Smooth muscle cell (in vitro differentiated cells): ENCODE data around the gene HSF4. TPM values are rescaled to one million over a fixed set of nuclear protein-coding genes. Genes with fewer than 3 reads are reported as not detected.

Experiments used
- DNase-seq: peaks from one replicate; lab custom pipeline; 2025; ENCODE audit not compliant: unreplicated experiment; lab: John Stamatoyannopoulos, UW
- H2AFZ ChIP-seq: fragments of 200-600 bp; sonication (generic); 2 replicates; pipeline ENCODE4 v1.6.0; 2016; ENCODE audit warnings: antibody characterized with exemption, low read depth, mild to moderate bottlenecking
- H3F3A ChIP-seq: fragments of 200-600 bp; sonication (generic); 2 replicates; pipeline ENCODE4 v1.6.0; 2017; ENCODE audit warnings: antibody characterized with exemption, low read depth
- H3K27ac ChIP-seq: fragments of 200-600 bp; sonication (generic); 2 replicates; pipeline ENCODE4 v1.5.1; 2016; ENCODE audit warnings: low read depth, mild to moderate bottlenecking
- H3K27me3 ChIP-seq: fragments of 200-600 bp; sonication (generic); 2 replicates; pipeline ENCODE4 v1.6.1; 2016; ENCODE audit warnings: low read depth, mild to moderate bottlenecking
- H3K36me3 ChIP-seq: fragments of 200-600 bp; sonication (generic); 2 replicates; pipeline ENCODE4 v1.5.1; 2016; ENCODE audit warnings: low read depth
- H3K4me1 ChIP-seq: fragments of 200-600 bp; sonication (generic); 2 replicates; pipeline ENCODE4 v1.5.1; 2016; ENCODE audit warnings: low read depth
- H3K4me2 ChIP-seq: fragments of 200-600 bp; sonication (generic); 2 replicates; pipeline ENCODE4 v1.6.0; 2016; ENCODE audit warnings: mild to moderate bottlenecking
- H3K4me3 ChIP-seq: fragments of 200-600 bp; sonication (generic); 2 replicates; pipeline ENCODE4 v1.5.1; 2016; ENCODE audit warnings: mild to moderate bottlenecking
- H3K79me2 ChIP-seq: fragments of 200-600 bp; sonication (generic); 2 replicates; pipeline ENCODE4 v1.6.0; 2016; ENCODE audit warnings: low read depth, mild to moderate bottlenecking
- H3K9ac ChIP-seq: fragments of 200-600 bp; sonication (generic); 2 replicates; pipeline ENCODE4 v1.6.0; 2016; ENCODE audit warnings: low read depth
- H3K9me3 ChIP-seq: fragments of 200-600 bp; sonication (generic); replicated peaks from 2 replicates; pipeline ENCODE4 v1.5.1; 2016; ENCODE audit warnings: low read depth
- H4K20me1 ChIP-seq: fragments of 200-600 bp; sonication (generic); 2 replicates; pipeline ENCODE4 v1.6.0; 2016; ENCODE audit warnings: low read depth
- CTCF ChIP-seq: fragments of 200-600 bp; sonication (generic); IDR thresholded peaks from 2 replicates; pipeline ENCODE4 v1.5.1; 2017; ENCODE audit warnings: borderline replicate concordance, mild to moderate bottlenecking, antibody characterized with exemption; ENCODE audit not compliant: insufficient read depth, poor library complexity, severe bottlenecking
- WGBS: methylation state at CpG from one replicate; pipeline ENCODE4 v1.1.7; 2016; ENCODE audit warnings: low lambda C conversion rate; 5-methylcytosine and 5-hydroxymethylcytosine counted together
- polyA plus RNA-seq: library from polyadenylated mRNA; unstranded; fragments of >200 nt; fragmentation: Nextera tagmentation; extraction: Ambion mirVana; gene quantifications from 2 replicates; pipeline ENCODE4 v1.2.1, GENCODE V29; 2016
- total RNA-seq: library from RNA; depleted of rRNA; stranded (reverse); fragments of >200 nt; gene quantifications from 2 replicates; pipeline ENCODE4 v1.2.3, GENCODE V29; 2014

HSF4 gene
- total and polyA plus RNA-seq, 2 experiments from 2014 or later: 2.9 to 6.1 TPM

GRCh38 chr16:67191411-67191994, 27.0 kb downstream of the HSF4 start:
- WGBS: 38% methylated on average over 9 of the region's 9 CpGs
- Histone ChIP-seq H3K27me3 (no peaks in the 10 kb centered on the region), H3K4me2 (peak overlapping the region; percentile 100), H3K36me3 (no peaks in the 10 kb centered on the region), H4K20me1 (peaks cover 26% of the 10 kb centered on the region), H2AFZ (no peak overlapping the region), H3K4me3 (peak overlapping the region; percentile 94), H3K9me3 (no peaks in the 10 kb centered on the region), H3K4me1 (peaks cover 18% of the 10 kb centered on the region), H3K79me2 (peaks cover 27% of the 10 kb centered on the region), H3K9ac (no peak overlapping the region), H3F3A (no peaks in the 10 kb centered on the region), H3K27ac (no peak overlapping the region)
- no peak for DNase-seq
- TF ChIP-seq CTCF: no peak

GRCh38 chr16:67191995-67192681, 27.6 kb downstream of the HSF4 start, which contains the start of gene E2F4:
Gene E2F4, plus strand, starts transcription at chr16:67192155. Its CDS starts 73 bp downstream, at chr16:67192228.
- peak within 1 kb of the TSS; percentile 44 for H2AFZ ChIP-seq

GRCh38 chr16:67192781-67193361, 28.3 kb downstream of the HSF4 start:
- Histone ChIP-seq H3K9ac (peak overlapping the region; percentile 92), H3F3A (peaks cover 7% of the 10 kb centered on the region), H3K79me2 (peaks cover 27% of the 10 kb centered on the region), H4K20me1 (peaks cover 39% of the 10 kb centered on the region), H3K4me2 (peak overlapping the region; percentile 100), H3K36me3 (no peaks in the 10 kb centered on the region), H3K9me3 (no peaks in the 10 kb centered on the region), H3K27ac (peak overlapping the region; percentile 43), H2AFZ (no peak overlapping the region), H3K4me3 (peak overlapping the region; percentile 94), H3K4me1 (peaks cover 18% of the 10 kb centered on the region), H3K27me3 (no peaks in the 10 kb centered on the region)
- 50% methylated on average over 17 of the region's 17 CpGs for whole genome bisulfite sequencing
- no peak for DNase-seq
- TF ChIP-seq CTCF: no peak

More at GRCh38 chr16:67191995-67192681, 27.6 kb downstream of the HSF4 start, which contains the start of gene E2F4:
- peaks cover 5% of the 10 kb centered on the region for H3F3A ChIP-seq
- peak within 1 kb of the TSS; percentile 100 for H3K4me2 ChIP-seq
- WGBS: under 1% methylated on average over 52 of the region's 54 CpGs
- H3K36me3 ChIP-seq: no peaks in the 10 kb centered on the region
- H3K4me1 ChIP-seq: peaks cover 18% of the 10 kb centered on the region
- peaks cover 27% of the 10 kb centered on the region for H3K79me2 ChIP-seq
- peak within 1 kb of the TSS; percentile 43 for H3K27ac ChIP-seq
- no peak for TF ChIP-seq CTCF
- H3K4me3 ChIP-seq: peak within 1 kb of the TSS; percentile 94
- no peaks in the 10 kb centered on the region for H3K27me3 ChIP-seq
- DNase-seq: peak; percentile 53
- H3K9me3 ChIP-seq: no peaks in the 10 kb centered on the region
- H3K9ac ChIP-seq: peak within 1 kb of the TSS; percentile 92
- peaks cover 32% of the 10 kb centered on the region for H4K20me1 ChIP-seq
